NCI-H2029 treated with DMSO at 0.1 percent for 48 hours (cell line): Measurements from ENCODE around the gene TKT.
A peak's percentile ranks its signal among the peaks of the same experiment; 100 is the strongest.

Experiments
- DNase-seq: peaks from one replicate; lab custom pipeline; 2025; lab: John Stamatoyannopoulos, UW

Gene TKT

GRCh38 chr3:53240989-53241972, 14.5 kb downstream of the TKT start:
- DNase-seq = no peak

DNA sequence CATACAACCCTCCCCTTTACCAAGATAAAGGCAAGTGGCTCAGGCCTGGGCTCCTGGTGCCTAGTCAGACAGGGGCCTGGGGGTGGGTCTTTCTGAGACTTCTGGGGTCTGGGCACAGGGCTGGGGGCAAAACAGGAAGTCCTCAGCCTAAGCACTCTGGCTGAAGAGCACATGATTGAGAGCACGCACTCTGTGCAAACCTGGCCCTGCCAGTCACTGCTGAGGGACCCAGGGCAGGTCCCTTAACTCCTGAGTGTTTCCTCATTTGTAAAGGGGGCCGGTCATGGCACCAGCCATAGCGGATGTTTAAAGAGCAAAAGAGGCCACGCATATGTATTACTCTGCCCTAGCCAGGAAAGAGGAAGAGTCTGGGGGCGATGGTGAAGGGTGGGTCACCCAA, 16.0 kb downstream of the TKT start:
- DNase-seq = no peak

DNA sequence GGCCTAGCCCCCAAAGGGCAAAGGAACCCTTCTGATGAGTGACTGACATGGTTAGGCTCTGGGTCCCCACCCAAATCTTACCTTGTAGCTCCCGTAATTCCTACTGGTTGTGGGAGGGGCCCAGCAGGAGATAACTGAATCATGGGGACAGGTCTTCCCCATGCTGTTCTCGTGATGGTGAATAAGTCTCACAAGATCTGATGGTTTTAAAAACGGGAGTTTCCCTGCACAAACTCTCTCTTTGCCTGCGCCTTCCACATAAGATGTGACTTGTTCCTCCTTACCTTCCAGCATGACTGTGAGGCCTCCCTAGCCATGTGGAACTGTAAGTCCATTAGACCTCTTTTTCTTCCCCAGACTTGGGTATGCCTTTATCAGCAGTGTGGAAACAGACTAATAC, 16.9 kb downstream of the TKT start:
- DNase-seq = no peak

DNA sequence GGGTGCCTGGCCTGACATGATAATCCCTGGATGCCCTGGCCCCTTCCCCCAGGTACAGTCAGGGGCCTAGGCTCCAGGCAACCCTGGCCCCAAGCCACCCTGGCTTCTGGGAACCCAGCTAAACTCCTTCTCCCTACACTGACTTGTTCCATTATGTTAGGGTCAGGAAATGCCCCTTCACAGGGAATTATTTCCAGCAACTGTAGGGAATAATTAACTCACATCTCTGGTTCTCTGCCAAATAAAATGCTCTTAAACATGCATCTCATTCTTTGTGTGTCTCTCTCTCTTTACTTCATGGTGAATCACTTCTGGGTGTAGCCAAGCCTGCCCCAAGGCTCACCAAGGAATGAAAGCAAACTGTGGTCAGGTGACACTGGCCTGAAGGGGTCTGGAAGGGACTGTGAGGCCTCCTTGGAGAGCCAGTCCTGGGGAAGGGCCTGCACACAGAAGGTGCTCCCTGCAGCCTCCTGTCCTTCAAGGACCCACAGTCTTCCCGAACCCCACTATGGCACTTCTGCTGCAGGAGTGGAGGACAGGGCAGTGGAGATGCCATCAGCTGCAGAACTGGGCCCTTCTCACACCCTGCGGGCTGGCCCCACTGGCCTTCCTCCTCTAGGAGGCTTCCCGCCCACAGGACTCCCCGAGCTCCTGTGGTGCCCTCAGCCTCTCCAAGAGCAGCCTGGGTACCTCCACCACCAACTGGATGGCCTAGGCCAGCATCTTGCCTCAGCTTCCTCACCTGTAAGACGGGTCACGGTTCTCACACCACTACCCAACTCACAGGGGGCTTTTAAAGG, 17.6 kb downstream of the TKT start:
- peak; percentile 2 for DNase-seq

DNA sequence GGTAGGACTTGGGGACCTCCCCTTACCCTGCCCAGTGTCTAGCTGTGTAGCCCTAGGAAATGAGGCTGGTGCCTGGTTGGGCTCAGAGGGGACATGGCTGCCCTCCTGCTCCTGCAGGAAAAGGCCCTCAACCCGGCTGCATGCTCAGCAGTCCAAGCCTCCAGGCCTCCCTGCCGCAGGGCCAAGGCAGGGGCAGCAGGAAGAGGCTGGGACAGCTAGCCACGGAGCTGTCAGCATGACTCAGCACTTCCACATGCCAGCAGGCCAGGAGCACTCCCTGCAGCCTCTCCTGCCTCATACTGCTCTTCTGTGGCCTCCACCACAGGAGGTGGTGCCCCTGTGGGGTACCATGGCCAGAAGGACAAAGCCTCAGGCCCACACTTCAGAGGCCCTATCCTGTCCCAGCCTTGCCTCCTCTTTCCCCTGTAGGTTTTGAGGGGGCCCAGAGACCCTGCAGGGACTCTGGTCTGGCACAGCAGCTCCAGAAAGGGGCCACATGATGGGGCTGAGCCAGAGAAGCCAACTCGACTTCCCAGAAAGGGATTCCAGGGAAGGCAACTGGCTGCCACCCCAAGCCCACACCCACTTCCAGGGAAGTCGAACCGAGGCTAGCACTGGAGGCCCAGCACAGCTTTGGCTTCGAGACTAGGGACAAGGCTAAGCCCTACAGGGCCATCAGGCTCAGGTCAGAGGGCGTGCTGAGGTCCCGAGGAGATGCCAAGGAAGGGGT, 19.5 kb downstream of the TKT start:
- no peak for DNase-seq

- no peak for DNase-seq
Measured at GRCh38 chr3:53235545-53235944, 20.3 kb downstream of the TKT start.

- no peak for DNase-seq
Measured at GRCh38 chr3:53234841-53235232, 21.0 kb downstream of the TKT start.

GRCh38 chr3:53234130-53234840, 21.5 kb downstream of the TKT start:
- no peak for DNase-seq

DNA sequence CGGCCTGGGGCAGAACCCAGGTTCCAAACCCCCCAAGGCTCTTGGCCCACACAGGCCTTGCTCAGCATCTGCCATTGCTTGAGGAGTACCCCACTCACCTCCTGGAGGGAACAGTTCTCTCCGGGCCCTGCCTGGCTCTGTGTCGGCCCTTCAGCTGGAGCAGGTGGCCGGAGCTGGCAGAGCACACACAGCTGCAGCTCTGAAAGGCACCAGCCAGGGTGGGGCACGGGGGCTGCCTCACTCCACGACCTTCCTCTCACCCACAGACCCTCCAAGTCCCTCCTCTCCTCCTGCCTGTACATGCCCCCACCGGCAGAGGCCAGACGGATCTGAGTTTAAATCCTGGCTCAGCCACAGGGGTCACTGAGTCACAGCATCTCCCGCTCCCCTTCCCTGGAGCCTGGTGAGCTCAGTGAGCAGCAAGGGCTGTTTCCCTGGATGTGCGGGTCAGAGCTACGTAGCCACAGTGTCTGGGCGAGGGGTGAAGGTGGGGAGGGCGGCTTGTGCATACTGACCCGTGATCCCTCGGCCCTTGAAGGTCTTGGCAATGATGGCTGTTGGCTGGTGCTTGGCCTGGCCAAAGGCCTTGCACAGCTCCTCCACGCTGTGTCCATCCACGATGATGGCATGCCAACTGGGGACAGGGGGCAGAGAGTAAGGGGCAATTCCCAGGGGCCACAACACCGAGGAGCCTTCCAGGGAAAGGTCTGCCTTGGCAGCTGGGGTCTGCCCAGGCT, 23.0 kb downstream of the TKT start:
- no peak for DNase-seq

DNA sequence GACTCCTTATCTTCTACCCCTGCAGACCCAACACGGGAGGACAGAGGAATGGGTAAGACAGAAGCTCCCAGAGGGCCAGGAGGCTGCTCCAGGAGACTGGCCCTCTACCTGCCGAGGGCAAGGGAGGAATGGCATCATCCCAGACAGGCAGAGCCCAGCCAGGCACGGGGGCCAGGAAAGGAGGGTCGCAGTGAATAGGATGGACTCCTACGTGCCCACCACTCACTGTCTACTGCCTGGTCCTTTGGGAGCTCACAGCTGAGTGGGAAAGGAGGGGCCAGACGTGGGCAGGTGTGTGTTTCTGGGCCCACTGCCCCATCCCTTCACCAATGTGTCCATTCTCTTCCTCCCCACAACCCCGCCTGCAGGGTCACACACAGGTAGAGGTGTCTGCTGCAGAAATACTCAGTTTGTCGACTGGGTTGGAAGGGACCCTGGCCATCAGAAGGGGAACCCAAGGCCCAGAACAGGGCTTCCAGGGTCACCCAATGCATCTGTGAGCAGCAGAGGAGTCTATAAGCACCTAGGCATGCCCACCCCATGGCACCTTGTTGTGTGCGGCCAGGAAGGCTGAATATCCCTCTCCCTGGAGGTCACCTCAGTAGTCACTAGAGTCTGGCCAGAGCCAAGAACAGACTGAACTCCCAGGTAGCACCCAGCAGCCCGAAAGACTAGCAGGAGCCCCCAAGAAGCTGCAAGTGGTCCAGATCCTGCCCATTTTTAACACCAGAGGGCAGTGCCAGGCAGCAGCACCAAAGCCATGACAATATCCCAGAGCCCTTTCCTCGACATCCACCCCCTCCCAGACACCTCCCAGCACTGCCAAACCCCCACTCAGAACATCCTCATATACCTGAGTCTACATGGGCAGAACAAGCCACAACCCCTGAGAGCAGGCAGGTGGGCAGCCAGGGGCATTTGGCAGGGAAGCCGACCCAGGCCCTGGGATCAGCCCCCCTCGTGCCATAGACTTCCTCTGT, 24.0 kb downstream of the TKT start:
- no peak for DNase-seq

DNA sequence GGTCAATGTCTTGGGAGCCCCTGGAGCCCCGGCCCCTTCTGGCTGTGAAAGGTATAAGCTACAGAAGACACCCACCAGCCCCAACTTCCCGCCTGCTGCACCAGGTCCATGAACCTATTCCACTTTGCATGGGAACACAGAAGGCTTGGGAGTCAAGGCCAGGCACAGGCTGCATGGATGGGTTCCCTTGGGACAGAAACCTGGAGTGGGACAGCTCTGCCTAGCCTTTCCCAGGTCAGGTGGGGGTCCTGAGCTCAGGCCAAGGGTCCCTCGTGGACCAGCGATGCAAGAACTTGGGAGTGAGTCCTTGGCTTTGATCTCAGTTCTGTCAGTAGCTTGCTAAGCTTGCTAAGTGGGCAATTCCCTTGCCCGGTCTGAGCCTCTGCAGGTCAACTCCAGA, 25.0 kb downstream of the TKT start:
- no peak for DNase-seq

DNA sequence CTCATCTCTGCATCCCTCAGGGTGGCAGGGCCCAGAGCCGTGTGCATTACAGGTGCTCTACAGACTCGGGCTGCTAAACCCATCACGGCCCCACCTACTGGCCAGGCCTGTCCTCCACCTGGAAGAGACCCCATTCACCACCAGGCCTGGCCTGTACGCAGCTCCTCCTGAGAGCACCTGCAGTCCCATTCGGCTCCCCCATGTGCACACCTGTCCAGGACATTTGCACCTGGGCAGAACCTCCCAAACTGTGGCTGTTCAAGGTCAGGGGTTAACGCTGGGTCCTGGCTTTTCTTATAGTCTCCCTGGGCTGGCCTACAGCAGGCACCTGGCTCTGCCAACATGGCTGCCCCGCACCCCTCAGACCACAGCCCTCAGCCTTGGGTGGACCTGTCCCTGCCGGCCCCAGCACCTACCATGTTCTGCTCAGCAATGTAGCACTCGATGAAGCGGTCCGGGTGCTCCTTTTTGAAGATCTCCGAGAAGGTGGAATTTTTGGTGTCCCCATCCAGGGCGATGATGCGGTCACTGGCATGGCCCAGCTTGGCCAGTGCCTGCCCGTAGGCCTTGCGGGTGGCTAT, 25.7 kb downstream of the TKT start:
- no peak for DNase-seq

DNA sequence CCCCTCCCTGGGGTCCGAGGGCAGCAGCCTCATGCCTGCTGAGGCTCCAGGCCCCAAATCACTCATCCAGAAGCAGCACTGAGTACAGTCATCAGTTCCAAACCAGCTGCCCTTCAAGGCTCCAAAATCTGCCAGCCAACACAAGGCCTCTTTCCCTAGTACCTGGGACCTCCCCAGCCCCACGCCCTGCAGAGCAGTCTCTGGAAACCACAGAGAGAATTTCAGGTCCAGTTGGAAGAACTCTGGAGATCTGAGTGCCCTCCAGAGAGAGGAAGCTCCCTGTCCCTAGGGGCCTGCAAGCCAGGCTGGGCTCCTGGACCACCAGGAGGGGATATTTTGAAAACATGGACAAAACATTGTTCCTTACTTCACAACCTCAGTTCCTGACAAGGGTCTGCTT, 26.2 kb downstream of the TKT start:
- DNase-seq = no peak

GRCh38 chr3:53229171-53229570, 26.7 kb downstream of the TKT start:
- no peak for DNase-seq

GRCh38 chr3:53227993-53228885, 27.6 kb downstream of the TKT start:
- no peak for DNase-seq

DNA sequence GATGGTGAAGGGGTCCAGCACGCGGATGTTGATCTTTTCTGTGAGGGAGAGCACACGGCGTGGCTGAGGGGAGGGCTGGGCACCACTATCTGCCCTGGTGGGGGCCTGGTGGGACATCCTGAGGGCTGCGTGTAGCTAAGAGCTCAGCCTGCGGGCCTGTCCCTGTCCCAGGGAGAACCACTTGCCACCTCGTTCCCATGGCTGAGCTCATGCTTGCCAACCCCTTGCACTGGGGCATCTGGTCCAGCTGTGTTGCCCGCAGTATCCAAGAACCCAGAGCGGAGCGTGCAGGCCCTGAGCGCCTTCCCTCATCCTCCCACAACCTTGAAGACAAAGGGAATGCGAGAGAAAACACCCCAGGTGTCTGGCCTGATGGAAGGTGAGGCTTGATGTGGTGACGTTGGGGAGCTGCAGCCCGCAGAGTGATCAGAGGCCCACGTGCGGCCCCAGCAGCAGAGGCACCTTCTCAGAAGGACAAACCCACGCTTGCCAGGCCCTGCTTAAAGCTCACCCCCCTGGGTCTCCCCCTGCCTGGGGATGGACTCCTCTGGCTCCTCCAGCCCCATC, 28.9 kb downstream of the TKT start:
- no peak for DNase-seq

- no peak for DNase-seq
Measured at GRCh38 chr3:53226142-53226840, 29.5 kb downstream of the TKT start.
